SH-SY5Y (cell line): ENCODE data around the gene ZDHHC23.

ENCODE experiments used
- GATA2 ChIP-seq: IDR thresholded peaks from 2 replicates; pipeline ENCODE4 v1.6.1; 2011; ENCODE audit warnings: mild to moderate bottlenecking, low read depth, low read length
- GATA3 ChIP-seq: IDR thresholded peaks from 2 replicates; pipeline ENCODE4 v1.6.1; 2011; ENCODE audit warnings: low read depth, mild to moderate bottlenecking, low read length, moderate library complexity

DNA sequence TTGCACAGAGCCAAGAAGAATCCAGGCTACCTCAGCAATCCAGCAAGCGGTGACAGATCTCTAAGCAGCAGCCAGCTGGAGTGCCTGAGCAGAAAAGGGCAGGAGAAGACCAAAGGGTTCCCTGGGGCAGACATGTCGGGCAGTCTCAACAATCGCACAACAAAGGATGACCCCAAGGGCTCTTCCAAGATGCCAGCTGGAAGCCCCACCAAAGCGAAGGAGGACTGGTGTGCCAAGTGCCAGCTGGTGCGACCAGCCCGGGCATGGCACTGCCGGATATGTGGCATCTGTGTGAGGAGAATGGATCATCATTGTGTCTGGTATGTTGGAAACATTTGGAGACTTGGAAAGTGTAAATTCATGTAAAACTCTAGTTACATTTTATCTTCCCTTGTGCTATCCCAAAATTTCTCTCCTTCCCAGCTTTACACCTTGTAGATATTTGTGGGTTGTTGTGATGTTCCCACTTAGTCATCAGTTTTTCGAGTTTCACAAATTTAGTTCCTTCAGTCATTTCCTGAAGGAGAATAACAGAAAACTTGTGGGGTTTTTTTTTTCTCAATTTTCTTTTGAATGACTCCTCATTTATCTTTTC is 6.4 kb downstream of the ZDHHC23 start:
- TF ChIP-seq GATA3 (no peak), GATA2 (no peak)
